ENCODE data around the gene ORC3.
"Not testable (repeated sequence)": the region's sequence is repeated elsewhere in the genome, so short reads cannot be mapped to it uniquely, and the experiment has no call there.

The ORC3 gene

GRCh38 chr6:87606199-87606598, 16.3 kb downstream of the ORC3 start:
- no peak for DNase-seq

GRCh38 chr6:87608802-87609201, 18.9 kb downstream of the ORC3 start:
- DNase-seq = no peak

- DNase-seq = not testable (repeated sequence)
These were observed 23.1 kb downstream of the ORC3 start for GRCh38 chr6:87613018-87613417.

GRCh38 chr6:87617405-87617804, 27.5 kb downstream of the ORC3 start:
- DNase-seq = no peak

GRCh38 chr6:87618531-87618930, 28.6 kb downstream of the ORC3 start:
- DNase-seq = no peak

- no peak for DNase-seq
These were observed 33.3 kb downstream of the ORC3 start for GRCh38 chr6:87623248-87623647.

- DNase-seq = no peak
These were observed 38.5 kb downstream of the ORC3 start for GRCh38 chr6:87628424-87628823.

GRCh38 chr6:87628881-87629280, 38.9 kb downstream of the ORC3 start:
- no peak for DNase-seq

GRCh38 chr6:87630746-87631145, 40.8 kb downstream of the ORC3 start:
- DNase-seq = no peak

GRCh38 chr6:87633851-87634250, 43.9 kb downstream of the ORC3 start:
- DNase-seq = no peak

- DNase-seq = peak; percentile 36 to 48
These were observed 46.4 kb downstream of the ORC3 start for GRCh38 chr6:87636315-87636714.

GRCh38 chr6:87637106-87637505, 47.2 kb downstream of the ORC3 start:
- no peak for DNase-seq

- DNase-seq = no peak
These were observed 49.4 kb downstream of the ORC3 start for GRCh38 chr6:87639373-87639772.

- no peak for DNase-seq
These were observed 51.2 kb downstream of the ORC3 start for GRCh38 chr6:87641065-87641692.

GRCh38 chr6:87645080-87645479, 55.1 kb downstream of the ORC3 start:
- DNase-seq = no peak

GRCh38 chr6:87653074-87653962, 63.4 kb downstream of the ORC3 start:
- no peak for DNase-seq

GRCh38 chr6:87654122-87654521, 64.2 kb downstream of the ORC3 start:
- DNase-seq = no peak

GRCh38 chr6:87654875-87655454, 65.0 kb downstream of the ORC3 start:
- DNase-seq = no peak

- DNase-seq = no peak
These were observed 65.9 kb downstream of the ORC3 start for GRCh38 chr6:87655824-87656223.

GRCh38 chr6:87656857-87657256, 66.9 kb downstream of the ORC3 start:
- no peak for DNase-seq

- no peak for DNase-seq
These were observed 68.6 kb downstream of the ORC3 start for GRCh38 chr6:87658516-87658915.

GRCh38 chr6:87660226-87660911, 70.4 kb downstream of the ORC3 start:
- DNase-seq = no peak

GRCh38 chr6:87661016-87661415, 71.1 kb downstream of the ORC3 start:
- no peak for DNase-seq
